HPDE6-E6E7 (cell line): ENCODE results near the gene LIN7A.
"Not testable (repeated sequence)": the region's sequence is repeated elsewhere in the genome, so short reads cannot be mapped to it uniquely, and the experiment has no call there.

Experiments
- DNase-seq: peaks from one replicate; pipeline ENCODE4 v3.0.0; 2011; ENCODE audit warnings: missing footprints; ENCODE audit errors: extremely low spot score

Gene LIN7A

GRCh38 chr12:80810874-80811273 is 126.9 kb downstream of the LIN7A start:
- no peak for DNase-seq

GRCh38 chr12:80807640-80808288 is 130.0 kb downstream of the LIN7A start:
- DNase-seq, result no peak

DNA sequence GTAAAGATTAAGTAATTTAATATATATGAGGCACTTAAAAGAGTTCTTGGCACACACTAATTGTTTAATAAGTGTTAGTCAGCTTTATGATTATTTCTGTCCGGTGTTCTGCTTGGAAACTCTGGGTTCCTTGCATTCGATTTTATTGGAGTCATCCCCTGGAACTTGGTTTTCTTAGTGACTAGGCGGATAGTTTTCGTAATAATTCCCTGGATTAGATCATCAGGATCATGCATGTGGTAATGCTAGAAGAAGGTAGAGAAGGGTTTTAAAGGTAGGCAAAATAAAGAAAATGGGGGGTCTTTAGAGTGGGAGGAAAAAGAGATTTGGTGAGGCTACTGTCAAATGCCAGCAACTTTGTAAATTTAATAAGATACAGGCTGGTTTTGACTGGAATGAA is 132.6 kb downstream of the LIN7A start:
- no peak for DNase-seq

DNA sequence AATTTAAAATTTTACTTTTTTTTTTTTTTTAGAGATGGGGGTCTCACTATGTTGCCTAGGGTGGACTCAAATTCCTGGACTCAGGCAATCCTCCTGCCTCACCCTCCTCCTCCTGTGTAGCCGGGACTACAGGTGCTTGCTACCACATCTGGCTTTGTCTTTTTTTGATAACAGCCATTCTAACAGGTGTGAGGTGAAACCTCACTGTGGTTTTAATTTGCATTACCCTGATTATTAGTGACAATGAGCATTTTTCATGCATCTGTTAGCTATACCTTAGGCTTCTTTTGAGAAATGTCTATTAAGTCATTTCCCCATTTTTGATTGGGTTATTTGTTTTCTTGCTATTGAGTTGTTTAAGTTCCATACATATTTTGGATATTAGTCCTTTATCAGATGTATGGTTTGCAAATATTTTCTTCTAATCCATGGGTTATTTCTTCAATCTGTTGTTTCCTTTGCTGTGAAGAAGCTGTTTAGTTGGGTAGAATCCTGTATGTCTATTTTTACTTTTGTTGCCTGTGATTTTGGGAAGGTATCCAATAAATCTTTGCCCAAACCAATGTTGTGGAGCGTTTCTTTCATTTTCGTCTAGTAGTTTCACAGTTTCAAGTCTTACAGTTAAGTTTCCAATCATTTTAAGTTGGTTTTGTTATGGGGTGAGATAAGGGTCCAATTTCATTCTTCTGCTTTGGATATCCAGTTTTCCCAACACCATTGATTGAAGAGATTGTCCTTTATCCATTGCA is 134.9 kb downstream of the LIN7A start:
- no peak for DNase-seq

- DNase-seq, result no peak
These were observed 139.5 kb downstream of the LIN7A start for GRCh38 chr12:80798281-80798680.

DNA sequence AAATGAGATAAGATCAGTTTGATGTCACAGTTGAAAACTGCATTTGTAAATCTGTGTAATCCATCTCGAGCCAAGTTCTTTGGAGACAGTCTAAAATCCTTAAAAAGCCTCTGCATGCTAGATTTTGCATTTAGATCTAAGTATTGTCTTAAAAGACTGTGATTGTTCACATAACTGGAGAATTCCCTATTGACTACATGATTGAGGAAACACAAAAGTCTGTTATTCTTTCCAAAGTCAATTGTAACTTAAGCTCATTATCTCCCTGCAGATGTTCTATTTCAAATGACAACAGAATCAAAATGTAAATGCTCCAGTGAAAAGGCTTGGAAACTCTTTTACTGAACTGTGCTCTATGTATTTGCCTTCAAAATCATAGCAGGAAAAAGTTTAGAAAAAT is 143.2 kb downstream of the LIN7A start:
- no peak for DNase-seq

GRCh38 chr12:80792861-80793260 is 144.9 kb downstream of the LIN7A start:
- no peak for DNase-seq

DNA sequence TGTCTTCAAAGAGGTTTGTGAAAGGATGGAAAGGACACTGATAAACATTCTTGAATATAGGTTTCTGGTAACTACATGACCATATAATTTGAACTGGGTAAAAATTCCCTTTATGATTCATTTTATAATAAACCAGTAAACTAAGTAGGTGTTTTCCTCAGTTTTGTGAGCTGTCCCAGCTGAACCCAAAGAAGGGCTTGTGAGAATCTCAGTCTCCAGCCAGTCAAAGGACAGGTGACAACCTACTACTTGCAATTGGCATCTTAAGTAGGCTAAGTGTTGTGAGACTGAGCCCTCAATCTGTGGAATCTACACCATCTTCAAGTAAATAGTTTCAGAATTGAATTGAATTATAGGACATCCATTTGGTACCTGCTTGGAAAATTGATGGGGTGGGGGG is 145.9 kb downstream of the LIN7A start:
- no peak for DNase-seq

DNA sequence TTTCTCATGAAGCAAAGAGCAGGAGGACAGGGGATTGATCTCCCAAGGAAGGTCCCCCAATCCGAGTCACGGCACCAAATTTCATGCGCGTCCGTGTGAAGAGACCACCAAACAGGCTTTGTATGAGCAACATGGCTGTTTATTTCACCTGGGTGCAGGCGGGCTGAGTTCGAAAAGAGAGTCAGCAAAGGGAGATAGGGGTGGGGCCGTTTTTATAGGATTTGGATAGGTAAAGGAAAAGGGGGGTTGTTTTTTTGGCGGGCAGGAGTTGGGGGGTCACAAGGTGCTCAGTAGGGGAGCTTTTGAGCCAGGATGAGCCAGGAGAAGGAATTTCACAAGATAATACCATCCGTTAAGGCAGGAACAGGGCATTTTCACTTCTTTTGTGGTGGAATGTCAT is 149.3 kb downstream of the LIN7A start:
- not testable (repeated sequence) for DNase-seq

DNA sequence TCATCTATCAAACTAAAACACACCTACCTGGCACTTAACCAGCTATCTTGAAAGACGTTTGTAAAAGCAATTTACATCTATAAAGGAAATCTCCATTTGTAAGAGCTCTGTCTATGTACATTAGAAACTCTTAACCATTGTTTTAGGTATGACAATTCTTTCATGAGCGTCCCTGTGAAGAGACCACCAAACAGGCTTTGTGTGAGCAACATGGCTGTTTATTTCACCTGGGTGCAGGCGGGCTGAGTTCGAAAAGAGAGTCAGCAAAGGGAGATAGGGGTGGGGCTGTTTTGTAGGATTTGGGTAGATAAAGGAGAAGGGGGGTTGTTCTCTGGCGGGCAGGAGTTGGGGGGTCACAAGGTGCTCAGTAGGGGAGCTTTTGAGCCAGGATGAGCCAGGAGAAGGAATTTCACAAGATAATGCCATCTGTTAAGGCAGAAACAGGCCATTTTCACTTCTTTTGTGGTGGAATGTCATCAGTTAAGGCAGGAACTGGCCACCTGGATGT is 154.7 kb downstream of the LIN7A start:
- not testable (repeated sequence) for DNase-seq

GRCh38 chr12:80781313-80781712 is 156.4 kb downstream of the LIN7A start:
- no peak for DNase-seq

GRCh38 chr12:80780746-80781145 is 157.0 kb downstream of the LIN7A start:
- DNase-seq, result no peak

- DNase-seq, result peak; percentile 70
These were observed 159.7 kb downstream of the LIN7A start for GRCh38 chr12:80778005-80778541.

DNA sequence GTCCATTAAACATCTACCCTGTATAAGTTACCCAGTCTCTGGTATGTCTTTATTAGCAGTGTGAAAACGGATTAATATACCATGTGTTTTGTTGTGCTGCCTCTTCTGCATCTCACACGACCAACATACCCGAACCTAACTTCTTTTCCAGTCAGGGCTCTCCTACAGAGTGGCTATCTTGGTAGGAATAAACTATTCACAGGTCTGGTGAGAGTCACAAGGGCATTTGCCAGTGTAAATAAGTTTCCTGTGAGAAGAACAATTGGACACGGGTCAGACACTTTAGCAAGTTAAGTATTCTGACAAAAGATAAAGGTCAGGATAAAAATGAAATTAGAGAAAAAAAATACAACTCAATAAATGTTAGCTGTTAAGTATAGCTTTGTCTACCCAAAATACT is 160.1 kb downstream of the LIN7A start:
- no peak for DNase-seq

GRCh38 chr12:80776706-80777105 is 161.0 kb downstream of the LIN7A start:
- no peak for DNase-seq

DNA sequence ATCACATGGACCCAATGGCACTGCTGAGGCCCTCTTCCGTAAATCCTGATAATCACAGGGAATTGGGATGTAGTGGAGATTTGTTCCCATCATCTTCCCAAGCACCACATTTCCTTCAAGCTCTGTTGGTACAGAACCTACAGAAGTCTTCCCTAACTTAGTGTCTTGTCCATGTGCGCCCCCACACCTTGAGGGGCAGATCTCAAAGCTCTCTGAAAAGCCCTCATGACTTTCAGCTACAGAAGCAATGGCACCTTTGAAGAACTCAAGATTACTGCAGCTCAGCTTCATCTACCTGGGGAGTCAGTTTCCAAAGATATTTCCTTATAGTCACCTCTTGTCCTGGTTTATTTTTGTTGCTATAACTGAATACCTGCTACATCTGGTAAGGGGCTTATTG is 166.8 kb downstream of the LIN7A start:
- no peak for DNase-seq

- no peak for DNase-seq
These were observed 168.1 kb downstream of the LIN7A start for GRCh38 chr12:80769553-80770140.

DNA sequence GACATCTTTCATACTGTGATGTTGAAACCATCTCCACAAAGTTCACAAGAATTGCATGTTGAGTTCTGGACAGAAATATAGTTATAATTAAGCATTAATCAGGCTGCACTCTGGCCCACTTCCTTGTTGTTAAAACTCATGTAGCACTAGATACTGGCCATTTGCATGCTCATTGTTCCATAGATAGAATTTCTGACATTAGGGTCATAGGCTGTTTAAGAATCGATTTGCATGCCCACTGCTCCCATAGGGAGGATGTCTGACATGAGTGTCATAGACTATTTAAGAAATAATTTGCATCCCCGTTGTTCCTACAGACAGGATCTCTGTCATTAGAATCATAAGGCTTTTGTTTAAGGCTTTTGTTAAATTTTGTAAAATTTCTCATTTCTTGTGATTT is 170.8 kb downstream of the LIN7A start:
- DNase-seq, result no peak

DNA sequence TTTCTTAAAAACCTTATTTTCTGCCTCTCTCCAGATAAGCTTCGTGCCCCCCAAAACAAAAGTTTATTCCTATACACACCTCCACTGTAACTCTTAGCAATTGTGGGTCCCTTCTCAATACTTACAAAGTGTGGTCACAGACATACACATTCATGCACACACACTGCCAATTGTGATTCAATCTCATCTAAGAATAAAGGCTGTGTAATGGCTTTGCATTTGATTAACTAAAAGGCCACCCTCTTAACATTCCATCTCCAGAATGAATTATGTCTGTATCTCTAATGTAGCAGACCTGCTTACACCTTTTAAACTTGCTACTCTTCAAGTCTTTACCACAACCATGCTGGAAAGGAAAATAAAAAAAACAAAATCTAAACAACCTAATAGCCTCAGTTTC is 171.5 kb downstream of the LIN7A start:
- no peak for DNase-seq

- no peak for DNase-seq
These were observed 173.9 kb downstream of the LIN7A start for GRCh38 chr12:80763874-80764273.

DNA sequence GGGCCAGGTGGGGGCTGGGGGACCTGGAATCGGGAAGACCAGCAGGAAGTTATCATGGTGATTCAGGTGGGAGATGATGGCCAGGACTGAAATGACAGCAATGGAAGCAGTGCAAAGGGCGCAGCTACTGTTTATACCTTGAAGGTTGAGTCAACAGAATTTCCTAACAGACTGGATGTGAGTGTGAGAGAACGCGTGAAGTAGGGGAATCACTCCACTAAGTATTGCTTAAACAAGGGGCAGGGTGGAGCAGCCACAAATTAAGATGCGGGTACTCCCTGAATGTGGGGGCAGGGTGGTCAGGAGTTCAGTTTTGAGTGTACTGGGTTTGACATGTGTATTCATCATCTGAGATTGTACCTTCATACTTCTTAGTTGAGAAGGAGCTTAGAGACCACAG is 175.9 kb downstream of the LIN7A start:
- no peak for DNase-seq

DNA sequence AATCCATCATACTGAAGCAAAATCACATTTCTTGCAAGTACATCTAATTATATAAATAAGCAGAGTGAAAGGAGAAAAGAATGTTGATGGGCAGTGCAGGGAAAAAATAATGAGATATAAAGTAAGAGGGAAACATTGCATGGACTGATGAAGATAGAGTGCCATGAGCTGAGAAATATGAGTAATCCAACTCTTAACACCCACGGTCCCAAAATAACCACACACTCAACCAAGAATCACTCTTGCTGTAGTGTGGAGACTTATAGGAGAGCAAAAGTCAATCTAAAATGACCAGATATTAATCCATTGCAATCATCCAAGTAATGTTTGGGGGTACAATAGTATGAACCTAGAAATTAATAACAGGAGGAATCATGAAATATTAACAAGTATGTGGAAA is 180.9 kb downstream of the LIN7A start:
- no peak for DNase-seq

DNA sequence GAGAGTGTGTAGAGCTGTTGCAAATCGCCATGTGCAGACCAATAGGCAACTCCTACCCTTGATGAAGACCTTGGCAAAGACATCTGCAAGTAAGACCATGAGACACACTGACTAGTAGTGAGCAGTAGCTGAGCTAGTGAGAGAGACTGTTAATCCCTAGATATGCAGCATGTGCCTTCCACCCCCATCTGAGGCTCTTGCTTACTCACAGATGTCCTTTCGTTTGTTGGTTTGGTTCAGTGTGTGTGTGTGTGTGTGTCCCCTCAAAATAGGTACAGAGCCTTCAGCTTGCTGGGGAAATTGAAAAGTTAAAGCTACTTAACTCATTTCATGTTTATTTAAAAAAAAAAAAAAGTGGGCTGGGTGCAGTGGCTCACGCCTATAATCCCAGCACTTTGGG is 183.5 kb downstream of the LIN7A start:
- DNase-seq, result no peak
